Activated CD4-positive, alpha-beta memory T cell treated with anti-CD3 and anti-CD28 coated beads for 36 hours (primary cell): ENCODE measurements around the gene PERCC1. TPM values are rescaled to one million over a fixed set of nuclear protein-coding genes. Genes with fewer than 3 reads are reported as not detected.

Experiments used
- CTCF ChIA-PET: fragments of 350-600 bp; sonication (Branson Sonifier 250); formaldehyde crosslinking; loops from one replicate; lab custom pipeline; 2021; ENCODE audit warnings: antibody characterized with exemption, inconsistent platforms; lab: Charles Lee
- POLR2A ChIA-PET: fragments of 350-600 bp; sonication (Branson Sonifier 250); formaldehyde crosslinking; loops from one replicate; lab custom pipeline; 2021; ENCODE audit warnings: antibody characterized with exemption; lab: Charles Lee
- DNase-seq: peaks from one replicate; pipeline ENCODE4 v3.0.0-alpha.2; 2020
- H3K27ac Mint-ChIP-seq: one replicate; pipeline ENCODE4 v1.8.0; 2021; ENCODE audit warnings: mixed read lengths
- H3K27me3 Mint-ChIP-seq: one replicate; pipeline ENCODE4 v1.8.0; 2021; ENCODE audit warnings: mixed read lengths
- H3K36me3 Mint-ChIP-seq: one replicate; pipeline ENCODE4 v1.8.0; 2021; ENCODE audit warnings: mixed read lengths
- H3K4me1 Mint-ChIP-seq: one replicate; pipeline ENCODE4 v1.8.0; 2021; ENCODE audit warnings: low read depth, mixed read lengths
- H3K4me3 Mint-ChIP-seq: one replicate; pipeline ENCODE4 v1.8.0; 2021; ENCODE audit warnings: mild to moderate bottlenecking, mixed read lengths
- H3K9me3 Mint-ChIP-seq: one replicate; pipeline ENCODE4 v1.8.0; 2021; ENCODE audit warnings: mixed read lengths
- intact Hi-C: fragments of 100-400 bp; cut with micrococcal nuclease; formaldehyde crosslinking; loops from one replicate; pipeline ENCODE4 v1.15.1; 2023
- total RNA-seq, 2 experiments: library from RNA; stranded (reverse); gene quantifications; one replicate each; pipeline ENCODE4 v1.2.3, GENCODE V29; 2021

PERCC1 gene
- total RNA-seq, 2 experiments from 2014 or later = not detected

DNA sequence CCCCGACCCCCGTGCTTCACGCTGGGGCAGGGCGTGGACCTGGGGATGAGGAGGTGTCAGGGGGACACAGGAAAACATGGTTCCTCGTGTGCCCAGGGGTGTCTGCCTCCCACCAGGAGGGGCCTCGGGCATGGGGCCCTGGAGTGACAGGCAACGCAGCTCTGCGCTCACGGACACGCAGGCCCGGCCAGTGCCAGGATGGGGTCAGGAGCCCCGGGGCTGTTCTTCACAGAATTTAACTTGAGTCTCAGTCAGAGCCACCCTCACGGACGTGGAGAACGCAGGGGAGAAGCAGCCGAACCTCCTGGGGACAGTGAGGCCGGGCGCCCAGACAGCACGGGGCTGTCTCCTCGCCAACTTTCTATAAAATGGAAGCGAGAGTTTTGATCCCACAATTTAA lies 33.1 kb upstream of the PERCC1 start:
- H3K36me3 Mint-ChIP-seq = peaks cover 6% of the 10 kb centered on the region
- no peak overlapping the region for H3K27ac Mint-ChIP-seq
- H3K27me3 Mint-ChIP-seq = no peaks in the 10 kb centered on the region
- ChIA-PET POLR2A (no interaction called here), CTCF (no interaction called here)
- H3K4me1 Mint-ChIP-seq = no peaks in the 10 kb centered on the region
- no peak for DNase-seq
- intact Hi-C loops = no loop called here
- no peaks in the 10 kb centered on the region for H3K9me3 Mint-ChIP-seq
- H3K4me3 Mint-ChIP-seq = no peak overlapping the region

GRCh38 chr16:1398351-1398750 lies 32.5 kb upstream of the PERCC1 start:
- H3K27me3 Mint-ChIP-seq = no peaks in the 10 kb centered on the region
- CTCF ChIA-PET = no interaction called here
- intact Hi-C loops = no loop called here
- DNase-seq = no peak
- H3K4me1 Mint-ChIP-seq = no peaks in the 10 kb centered on the region
- H3K9me3 Mint-ChIP-seq = no peaks in the 10 kb centered on the region
- H3K27ac Mint-ChIP-seq = no peak overlapping the region
- no peak overlapping the region for H3K4me3 Mint-ChIP-seq
- peaks cover 6% of the 10 kb centered on the region for H3K36me3 Mint-ChIP-seq
- POLR2A ChIA-PET = no interaction called here

DNA sequence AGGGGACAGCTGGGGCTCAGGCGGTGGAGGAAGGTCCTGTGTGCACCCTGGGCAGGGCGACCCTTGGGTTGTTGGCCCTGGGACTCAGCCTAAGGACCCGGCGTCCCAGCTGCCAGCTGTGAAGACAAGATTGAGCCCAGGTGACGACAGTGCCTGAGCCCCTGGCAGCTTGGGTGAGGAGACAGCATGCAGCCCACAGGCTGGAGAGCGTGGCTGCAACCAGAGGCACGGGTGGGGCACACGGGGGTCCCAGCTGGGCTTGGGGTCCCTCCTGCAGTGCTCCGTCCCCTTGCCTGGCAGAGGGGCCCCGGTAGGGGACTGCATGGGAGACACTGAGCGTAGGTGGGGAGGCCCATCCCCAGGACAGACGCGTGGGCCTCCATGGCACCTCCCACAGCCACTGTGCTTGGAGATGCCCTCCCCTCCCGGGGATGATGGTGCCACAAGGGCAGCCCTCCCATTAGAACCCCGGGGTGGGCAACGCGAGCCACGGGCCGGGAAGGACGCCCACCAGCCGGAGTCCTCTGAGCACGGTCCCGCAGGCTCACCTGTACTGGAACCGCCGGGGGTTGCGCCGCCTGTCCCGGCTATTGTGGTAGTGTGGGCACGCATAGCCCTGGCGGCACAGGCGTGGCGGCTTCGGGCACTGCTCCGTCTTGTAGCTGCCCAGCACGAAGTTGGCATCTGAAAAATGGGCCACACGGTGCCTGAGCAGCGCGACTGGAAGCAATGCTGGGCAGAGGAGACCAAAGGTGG lies 31.9 kb upstream of the PERCC1 start:
- Mint-ChIP-seq H3K4me1 (no peaks in the 10 kb centered on the region), H3K27me3 (no peaks in the 10 kb centered on the region), H3K4me3 (no peak overlapping the region), H3K36me3 (peaks cover 6% of the 10 kb centered on the region), H3K27ac (no peak overlapping the region), H3K9me3 (no peaks in the 10 kb centered on the region)
- POLR2A ChIA-PET = no interaction called here
- DNase-seq = no peak
- CTCF ChIA-PET = no interaction called here
- intact Hi-C loops = no loop called here

GRCh38 chr16:1401061-1401757 lies 29.7 kb upstream of the PERCC1 start:
- ChIA-PET CTCF (no interaction called here), POLR2A (no interaction called here)
- DNase-seq = no peak
- H3K4me3 Mint-ChIP-seq = no peak overlapping the region
- no peak overlapping the region for H3K27ac Mint-ChIP-seq
- H3K9me3 Mint-ChIP-seq = no peaks in the 10 kb centered on the region
- no peaks in the 10 kb centered on the region for H3K27me3 Mint-ChIP-seq
- intact Hi-C loops = no loop called here
- H3K36me3 Mint-ChIP-seq = peaks cover 6% of the 10 kb centered on the region
- H3K4me1 Mint-ChIP-seq = peaks cover 2% of the 10 kb centered on the region

DNA sequence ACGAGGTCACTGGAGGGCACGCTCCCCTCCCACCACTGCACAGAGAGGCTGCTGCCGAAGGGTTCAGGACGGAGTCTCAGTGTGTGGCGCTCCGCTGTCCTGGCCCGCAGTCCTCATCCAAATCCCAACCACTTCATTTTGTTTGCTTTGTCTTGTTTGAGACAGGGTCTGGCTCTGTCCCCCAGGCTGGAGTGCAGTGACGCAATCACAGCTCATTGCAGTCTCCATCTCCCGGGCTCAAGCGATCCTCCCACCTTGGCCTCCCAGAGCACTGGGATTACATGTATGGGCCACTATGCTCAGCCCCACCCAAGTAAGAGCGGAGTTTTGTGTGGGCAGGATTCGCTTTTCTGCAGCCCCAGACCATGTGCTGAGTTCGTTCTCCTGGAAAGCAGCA lies 29.1 kb upstream of the PERCC1 start:
- Mint-ChIP-seq H3K27ac (no peak overlapping the region), H3K4me3 (no peak overlapping the region), H3K9me3 (no peaks in the 10 kb centered on the region), H3K27me3 (no peaks in the 10 kb centered on the region), H3K4me1 (peaks cover 2% of the 10 kb centered on the region), H3K36me3 (peaks cover 6% of the 10 kb centered on the region)
- no peak for DNase-seq
- intact Hi-C loops = no loop called here
- ChIA-PET POLR2A (no interaction called here), CTCF (no interaction called here)

- CTCF ChIA-PET = no interaction called here
- no peaks in the 10 kb centered on the region for H3K9me3 Mint-ChIP-seq
- DNase-seq = no peak
- intact Hi-C loops = no loop called here
- POLR2A ChIA-PET = no interaction called here
- no peak overlapping the region for H3K27ac Mint-ChIP-seq
- H3K36me3 Mint-ChIP-seq = peaks cover 7% of the 10 kb centered on the region
- no peak overlapping the region for H3K4me3 Mint-ChIP-seq
- H3K4me1 Mint-ChIP-seq = peaks cover 10% of the 10 kb centered on the region
- no peaks in the 10 kb centered on the region for H3K27me3 Mint-ChIP-seq
Measured at GRCh38 chr16:1403036-1403435, 27.8 kb upstream of the PERCC1 start.

DNA sequence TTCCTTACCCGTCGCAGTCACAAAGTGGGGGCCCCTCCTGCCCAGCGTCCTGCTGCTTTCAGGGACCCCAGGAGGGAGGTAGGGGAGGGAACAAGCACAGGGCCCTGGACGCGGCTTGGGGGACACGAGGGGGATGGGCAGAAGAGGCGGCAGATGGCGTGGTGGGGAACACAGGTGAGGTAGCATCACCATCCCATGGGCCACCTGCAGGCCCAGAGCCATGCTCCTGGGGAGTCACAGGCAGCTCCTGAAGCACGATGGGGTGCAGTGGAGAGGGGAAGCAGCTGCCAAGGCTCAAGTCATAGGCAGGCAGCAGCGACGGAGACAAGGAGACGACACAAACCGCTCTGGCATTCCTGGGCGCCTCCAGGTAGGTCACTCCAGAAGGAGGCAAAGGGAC lies 27.1 kb upstream of the PERCC1 start:
- Mint-ChIP-seq H3K9me3 (no peaks in the 10 kb centered on the region), H3K4me3 (no peak overlapping the region), H3K4me1 (peaks cover 12% of the 10 kb centered on the region), H3K27me3 (no peaks in the 10 kb centered on the region), H3K36me3 (peaks cover 7% of the 10 kb centered on the region), H3K27ac (no peak overlapping the region)
- ChIA-PET CTCF (no interaction called here), POLR2A (no interaction called here)
- intact Hi-C loops = no loop called here
- DNase-seq = no peak

DNA sequence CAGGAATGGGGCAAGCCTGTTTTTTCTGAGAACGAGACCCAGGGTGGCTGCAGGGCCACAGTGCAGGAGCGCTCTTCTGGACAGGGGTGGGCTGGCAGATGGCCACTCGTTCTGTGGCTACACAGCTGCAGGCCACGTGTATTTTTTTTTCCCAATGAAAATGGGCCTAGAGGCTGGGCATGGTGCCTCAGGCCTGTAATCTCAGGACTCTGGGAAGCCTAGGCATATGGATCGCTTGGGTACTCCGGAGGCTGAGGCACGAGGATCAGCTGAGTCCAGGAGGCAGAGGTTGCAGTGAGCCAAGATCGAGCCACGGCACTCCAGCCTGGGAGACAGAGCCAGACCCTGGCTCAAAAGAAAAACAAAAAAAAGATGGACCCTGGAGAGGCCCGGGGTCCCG lies 23.1 kb upstream of the PERCC1 start:
- Mint-ChIP-seq H3K4me1 (peaks cover 21% of the 10 kb centered on the region), H3K27me3 (no peaks in the 10 kb centered on the region), H3K4me3 (peak overlapping the region; percentile 35), H3K36me3 (peaks cover 2% of the 10 kb centered on the region), H3K9me3 (no peaks in the 10 kb centered on the region), H3K27ac (no peak overlapping the region)
- POLR2A ChIA-PET = interaction anchor here (1.0 to 1.7 kb wide), 2 partner anchors 13 to 43 kb away, joined by 4 to 5 read pairs; partner anchors contain the start of gene UQCC4
- CTCF ChIA-PET = interaction anchor here (0.6 to 1.2 kb wide), 5 partner anchors 45 to 557 kb away, joined by 3 to 5 read pairs (median 3); partner anchors contain the start of gene RPS2
- intact Hi-C loops = no loop called here
- DNase-seq = no peak

- DNase-seq = peak; percentile 95
- Mint-ChIP-seq H3K27ac (no peak overlapping the region), H3K4me3 (peak overlapping the region; percentile 69), H3K36me3 (peaks cover 2% of the 10 kb centered on the region), H3K9me3 (no peaks in the 10 kb centered on the region), H3K4me1 (peaks cover 21% of the 10 kb centered on the region), H3K27me3 (no peaks in the 10 kb centered on the region)
- CTCF ChIA-PET = interaction anchor here (0.6 kb wide), 3 partner anchors 45 to 107 kb away, joined by 3 to 5 read pairs (median 3); no protein-coding TSS in a partner anchor
- POLR2A ChIA-PET = interaction anchor here (1.0 to 1.7 kb wide), 2 partner anchors 13 to 44 kb away, joined by 4 to 5 read pairs; partner anchors contain the start of gene UQCC4
- intact Hi-C loops = no loop called here
Measured at GRCh38 chr16:1408171-1408837, 22.6 kb upstream of the PERCC1 start.

DNA sequence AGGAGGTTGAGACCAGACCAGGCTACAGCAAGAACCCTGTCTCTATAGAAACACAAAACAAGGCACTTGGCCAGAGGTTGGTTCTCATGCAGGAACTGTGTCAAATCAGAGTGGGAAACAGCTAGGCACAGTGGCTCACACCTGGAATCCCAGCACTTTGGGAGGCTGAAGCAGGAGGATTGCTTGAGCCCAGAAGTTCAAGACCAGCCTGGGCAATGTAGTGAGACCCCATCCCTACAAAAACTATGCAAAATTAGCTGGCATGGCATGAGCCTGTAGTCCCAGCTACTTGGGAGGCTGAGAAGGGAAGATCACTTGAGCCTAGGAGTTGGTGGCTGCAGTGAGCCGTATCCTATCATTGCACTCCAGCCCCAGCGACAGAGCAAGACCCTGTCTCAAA lies 18.0 kb upstream of the PERCC1 start:
- Mint-ChIP-seq H3K4me3 (no peak overlapping the region), H3K9me3 (no peaks in the 10 kb centered on the region), H3K36me3 (no peaks in the 10 kb centered on the region), H3K27me3 (no peaks in the 10 kb centered on the region), H3K4me1 (peaks cover 25% of the 10 kb centered on the region), H3K27ac (no peak overlapping the region)
- CTCF ChIA-PET = interaction anchor here (1.1 to 1.3 kb wide), 2 partner anchors 34 to 293 kb away, joined by 3 read pairs; partner anchors contain the start of gene MAPK8IP3
- POLR2A ChIA-PET = no interaction called here
- intact Hi-C loops = loop anchor here (5.0 kb wide), 1 partner anchor 51 kb away; no protein-coding TSS in a partner anchor
- DNase-seq = no peak

- H3K36me3 Mint-ChIP-seq = no peaks in the 10 kb centered on the region
Measured at GRCh38 chr16:1413684-1414531, 17.0 kb upstream of the PERCC1 start.

More at GRCh38 chr16:1413684-1414531, 17.0 kb upstream of the PERCC1 start:
- CTCF ChIA-PET = no interaction called here
- DNase-seq = peak; percentile 82
- intact Hi-C loops = loop anchor here (5.0 kb wide), 1 partner anchor 52 kb away; no protein-coding TSS in a partner anchor
- Mint-ChIP-seq H3K9me3 (no peaks in the 10 kb centered on the region), H3K4me1 (peaks cover 26% of the 10 kb centered on the region), H3K27me3 (no peaks in the 10 kb centered on the region), H3K27ac (peak overlapping the region; percentile 80), H3K4me3 (peak overlapping the region; percentile 83)
- POLR2A ChIA-PET = no interaction called here
